Fibroblast of peridontal ligament (primary cell): Measurements from ENCODE around the gene NUDCD3.
"Not testable (repeated sequence)": the region's sequence is repeated elsewhere in the genome, so short reads cannot be mapped to it uniquely, and the experiment has no call there.

ENCODE experiments used
- DNase-seq: peaks from one replicate; pipeline ENCODE4 v3.0.0-alpha.2; 2010; ENCODE audit errors: extremely low read depth

NUDCD3 gene

DNA sequence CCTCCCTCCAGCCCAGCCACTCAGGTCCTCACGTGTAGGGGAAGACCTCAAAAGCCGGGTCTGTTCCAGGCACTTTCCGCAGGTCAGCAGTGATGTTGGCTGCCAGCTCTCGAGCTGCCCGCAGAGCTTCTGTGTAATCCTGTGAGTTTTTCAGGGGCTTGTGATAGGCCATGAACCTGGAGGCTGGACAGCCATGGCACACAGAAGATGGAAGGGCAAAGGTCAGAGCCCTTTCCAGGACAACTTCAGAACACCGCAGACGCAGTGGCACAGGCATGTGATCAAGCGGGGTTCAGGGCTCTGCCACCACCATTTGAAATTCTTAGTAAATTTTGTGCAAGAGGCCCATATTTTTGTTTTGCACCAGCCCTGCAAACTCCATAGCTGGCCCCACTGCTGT is 26.7 kb upstream of the NUDCD3 start:
- DNase-seq: no peak

DNA sequence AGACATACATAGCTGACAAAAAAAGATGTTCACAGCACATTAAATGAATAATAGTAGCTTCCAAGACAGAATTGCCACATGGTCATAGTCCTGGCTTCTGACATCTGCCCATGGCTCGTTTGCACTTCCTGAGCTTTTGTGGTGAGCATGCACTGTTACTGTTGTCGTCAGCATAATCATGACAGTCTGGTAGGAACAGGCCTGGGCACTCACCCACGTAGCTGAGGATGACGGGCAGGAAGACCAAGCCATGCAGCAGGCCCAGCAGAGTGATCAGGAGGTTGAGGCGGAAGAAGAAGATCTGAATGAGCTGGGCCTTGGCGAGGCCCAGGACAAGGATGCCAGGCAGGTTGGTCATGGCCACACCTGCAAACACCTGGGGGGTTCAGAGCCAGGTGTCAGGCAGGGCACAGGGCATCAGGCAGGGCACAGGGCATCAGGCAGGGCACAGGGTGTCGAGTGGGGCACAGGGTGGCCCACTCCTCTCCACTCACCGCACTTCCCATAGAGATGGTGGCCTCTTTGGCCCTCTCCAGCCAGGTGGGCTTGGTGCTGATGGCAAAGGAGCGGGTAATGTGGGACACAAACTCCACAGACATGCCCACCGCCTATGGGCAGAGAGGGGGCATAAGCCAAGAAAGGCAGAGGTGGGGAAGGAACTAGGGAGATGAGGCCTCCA is 25.3 kb upstream of the NUDCD3 start:
- no peak for DNase-seq

DNA sequence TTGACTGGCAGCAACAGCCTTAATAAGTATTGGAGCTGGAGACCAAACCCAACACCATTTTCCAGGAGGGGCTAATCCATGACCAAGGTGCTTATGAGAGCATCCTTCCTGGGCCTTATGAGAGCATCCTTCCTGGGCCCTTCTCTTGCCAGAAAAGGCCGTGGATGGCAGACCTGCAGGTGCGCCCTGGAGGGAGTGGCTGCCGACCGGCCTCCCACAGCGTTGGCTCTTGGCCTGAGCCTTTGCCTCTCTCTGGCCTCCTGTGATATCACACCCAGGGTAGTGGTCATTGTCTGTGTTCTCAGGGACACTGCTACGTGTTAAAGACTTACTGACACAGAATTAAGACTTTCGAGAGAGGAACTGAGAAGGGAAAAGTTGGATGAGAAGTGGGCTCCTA is 22.3 kb upstream of the NUDCD3 start:
- DNase-seq: no peak

DNA sequence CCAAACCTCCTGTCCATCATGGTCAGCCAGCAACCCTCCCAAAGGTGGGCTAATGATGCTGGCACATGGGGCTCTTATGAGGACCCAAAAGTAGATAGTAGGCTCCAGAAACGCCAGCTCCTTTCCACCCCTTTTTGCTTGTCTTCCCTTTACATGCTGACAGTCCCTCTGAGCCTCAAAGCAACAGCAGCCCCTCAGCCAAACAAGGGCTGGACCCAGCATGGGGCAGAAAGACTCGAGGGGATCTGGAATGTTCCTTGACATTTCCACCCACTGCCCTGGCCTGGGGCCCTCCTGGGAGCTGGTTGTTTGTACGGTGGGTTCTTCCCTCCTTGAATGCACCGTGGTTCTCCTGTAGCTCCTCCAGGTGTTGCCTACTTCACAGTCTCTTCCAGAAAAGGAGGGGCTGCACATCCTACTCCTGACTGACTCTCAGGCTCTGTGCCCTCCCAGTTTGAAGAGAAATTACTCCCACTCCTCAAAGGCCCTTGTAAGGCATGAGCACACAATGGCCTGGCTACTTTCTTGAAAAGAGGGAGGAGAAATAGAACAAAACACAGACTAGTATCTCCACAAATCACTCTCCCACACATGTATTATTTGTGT is 21.5 kb upstream of the NUDCD3 start:
- no peak for DNase-seq

DNA sequence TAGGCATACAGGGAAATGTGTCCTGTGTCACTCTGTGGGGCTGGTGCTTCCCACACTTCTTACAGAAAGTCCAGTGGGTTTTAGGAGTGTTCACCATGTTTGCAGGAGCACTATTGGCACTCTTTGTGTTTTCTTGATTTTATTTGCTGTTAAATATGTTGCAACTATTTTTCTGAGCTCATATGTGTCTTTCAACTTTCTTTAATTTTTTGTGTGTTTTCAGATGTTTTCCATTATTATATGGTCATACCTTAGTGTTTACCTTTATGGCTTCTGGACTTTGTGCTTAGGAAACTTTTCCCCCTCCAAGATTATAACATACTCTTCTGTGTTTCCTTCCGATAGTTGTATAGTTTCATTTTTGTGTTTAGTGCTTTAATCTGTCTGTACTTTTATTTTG is 20.8 kb upstream of the NUDCD3 start:
- DNase-seq: no peak

DNA sequence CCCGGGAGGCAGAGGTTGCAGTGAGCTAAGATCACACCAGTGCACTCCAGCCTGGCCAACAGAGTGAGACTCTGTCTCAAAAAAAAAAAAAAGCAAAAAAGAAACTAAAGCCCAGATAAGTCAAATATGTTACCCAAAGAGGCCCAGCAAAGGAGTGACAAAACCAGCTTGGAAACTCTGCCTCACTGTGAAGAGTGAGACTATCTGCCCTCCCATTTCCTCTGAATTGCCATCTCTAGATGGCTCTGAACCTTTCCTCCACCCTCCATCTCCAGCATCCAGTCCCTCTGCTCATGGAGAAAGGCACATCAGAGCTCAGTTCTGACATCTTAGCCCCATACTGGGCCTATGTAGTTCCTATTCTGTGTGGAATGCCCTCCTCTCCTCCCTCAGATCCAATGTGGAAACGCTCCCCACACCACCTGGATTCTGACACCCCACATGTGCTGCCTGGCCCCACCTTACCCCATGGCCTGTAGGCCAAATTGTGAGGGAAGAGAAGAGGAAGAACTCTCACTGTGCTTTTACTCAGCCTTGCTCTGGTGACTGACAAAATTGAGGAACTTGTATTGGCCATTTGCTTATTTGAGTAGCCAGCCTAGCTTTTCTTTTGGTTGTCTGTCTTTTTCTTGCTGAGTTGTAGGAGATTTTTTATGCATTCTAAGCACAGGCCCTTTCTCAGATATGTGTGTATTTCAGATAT is 18.0 kb upstream of the NUDCD3 start:
- no peak for DNase-seq

DNA sequence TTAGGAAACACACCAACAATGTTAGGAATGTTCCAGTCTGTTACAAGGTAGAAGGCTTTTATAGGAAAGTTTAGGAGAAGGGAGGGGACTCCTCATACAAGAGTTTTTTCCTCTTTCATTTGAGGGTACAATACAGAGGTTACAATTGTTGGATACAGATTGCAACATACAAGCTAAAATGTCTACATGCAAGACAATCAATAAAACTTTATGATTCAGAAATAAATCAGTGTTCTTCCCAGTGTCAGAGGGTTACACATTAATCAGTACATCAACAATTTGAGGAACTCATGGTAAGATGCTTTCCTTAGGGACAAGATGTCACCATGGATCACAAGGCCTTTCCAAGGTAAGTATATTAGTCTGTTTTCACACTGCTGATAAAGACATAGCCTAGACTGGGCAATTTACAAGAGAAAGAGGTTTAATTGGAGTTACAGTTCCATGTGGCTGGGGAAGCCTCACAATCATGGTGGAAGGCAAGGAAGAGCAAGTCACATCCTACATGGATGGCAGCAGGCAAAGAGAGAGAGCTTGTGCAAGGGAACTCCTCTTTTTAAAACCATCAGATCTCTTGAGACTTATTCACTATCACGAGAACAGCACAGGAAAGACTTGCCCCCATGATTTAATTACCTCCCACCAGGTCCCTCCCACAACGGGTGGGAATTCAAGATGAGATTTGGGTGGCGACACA is 16.3 kb upstream of the NUDCD3 start:
- DNase-seq: not testable (repeated sequence)

DNA sequence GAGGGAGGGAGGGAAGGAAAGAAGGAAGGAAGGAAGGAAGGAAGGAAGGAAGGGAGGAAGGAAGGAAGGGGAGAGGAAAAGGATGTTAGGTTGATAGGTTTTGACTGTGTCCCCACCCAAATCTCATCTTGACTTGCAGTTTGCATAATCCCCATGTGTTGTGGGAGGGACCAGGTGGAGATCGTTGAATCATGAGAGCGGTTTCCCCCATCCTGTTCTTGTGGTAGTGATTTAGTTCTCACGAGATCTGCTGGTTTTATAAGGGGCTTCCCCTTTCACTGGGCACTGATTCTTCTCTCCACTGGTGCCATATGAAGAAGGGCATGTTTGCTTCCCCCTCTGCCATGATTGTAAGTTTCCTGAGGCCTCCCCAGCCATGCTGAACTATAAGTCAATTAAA is 15.1 kb upstream of the NUDCD3 start:
- DNase-seq: no peak

DNA sequence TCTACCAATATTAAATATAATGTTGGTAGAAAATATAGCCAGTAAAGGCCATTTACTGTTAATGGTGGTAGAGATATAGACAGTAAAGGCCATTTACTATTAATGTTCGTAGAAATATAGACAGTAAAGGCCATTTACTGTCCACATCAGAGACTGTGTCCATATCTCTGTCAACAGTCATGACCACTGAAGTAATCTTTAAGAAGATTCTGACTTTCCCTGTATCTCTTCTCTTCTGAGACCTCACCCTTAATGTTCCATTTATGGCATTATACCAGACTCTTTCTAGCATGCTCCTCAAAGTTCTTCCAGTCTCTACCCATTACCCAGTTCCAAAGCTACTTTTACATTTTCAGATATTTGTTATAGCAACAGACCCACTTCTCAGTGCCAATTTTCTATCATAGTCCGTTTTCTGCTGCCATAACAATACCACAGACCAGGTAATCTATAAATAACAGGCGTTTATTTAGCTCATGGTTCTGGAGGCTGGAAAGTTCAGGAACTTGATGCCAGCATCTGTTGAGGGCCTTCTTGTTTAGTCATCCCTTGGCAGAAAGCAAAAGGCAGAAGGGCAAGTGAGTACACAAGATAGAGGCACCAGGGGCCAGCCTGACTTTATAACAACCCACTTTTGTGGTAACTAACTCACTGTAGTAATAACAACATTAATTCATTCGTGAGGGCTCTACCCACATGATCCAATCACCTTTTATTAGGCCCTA is 7.9 kb upstream of the NUDCD3 start:
- DNase-seq: no peak

DNA sequence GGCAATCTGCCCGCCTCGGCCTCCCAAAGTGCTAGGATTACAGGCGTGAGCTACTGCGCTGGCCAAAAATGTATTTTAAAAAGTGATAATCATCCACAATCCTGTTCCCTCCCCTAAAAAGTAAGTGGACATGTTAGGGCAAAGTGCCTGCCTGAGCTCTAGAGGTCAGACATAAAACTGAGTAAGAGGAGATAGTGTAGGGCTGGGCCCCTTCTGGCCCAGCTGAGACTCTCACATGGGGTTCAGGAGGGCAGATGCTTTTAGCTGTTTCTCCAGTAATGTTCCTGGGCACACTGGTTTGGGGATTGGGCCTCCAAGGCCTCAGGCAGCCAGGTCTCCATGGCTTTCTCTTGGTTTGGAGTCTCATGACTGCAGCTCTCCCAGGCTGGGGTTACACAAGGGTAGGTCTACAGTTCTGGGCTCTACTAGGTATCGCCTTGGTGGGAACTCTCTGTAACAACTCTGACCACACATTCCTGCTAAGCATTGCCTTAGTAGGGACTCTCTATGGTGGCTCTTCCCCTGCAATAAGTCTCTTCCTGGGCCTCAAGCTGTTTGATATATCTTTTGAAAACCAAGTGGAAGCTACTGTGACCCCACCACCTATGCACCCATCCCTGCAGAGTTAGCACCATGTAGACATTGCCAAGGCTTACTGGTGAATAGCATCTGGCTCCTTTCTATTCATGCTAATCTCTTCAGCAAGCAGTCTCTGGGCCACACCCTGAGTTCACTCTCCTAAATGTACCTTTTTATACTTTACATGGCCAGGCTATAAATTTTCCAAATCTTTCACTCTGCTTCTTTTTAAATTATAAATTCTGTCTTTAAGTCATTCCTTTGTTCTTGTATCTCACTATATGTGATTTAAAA is 6.9 kb upstream of the NUDCD3 start:
- no peak for DNase-seq

DNA sequence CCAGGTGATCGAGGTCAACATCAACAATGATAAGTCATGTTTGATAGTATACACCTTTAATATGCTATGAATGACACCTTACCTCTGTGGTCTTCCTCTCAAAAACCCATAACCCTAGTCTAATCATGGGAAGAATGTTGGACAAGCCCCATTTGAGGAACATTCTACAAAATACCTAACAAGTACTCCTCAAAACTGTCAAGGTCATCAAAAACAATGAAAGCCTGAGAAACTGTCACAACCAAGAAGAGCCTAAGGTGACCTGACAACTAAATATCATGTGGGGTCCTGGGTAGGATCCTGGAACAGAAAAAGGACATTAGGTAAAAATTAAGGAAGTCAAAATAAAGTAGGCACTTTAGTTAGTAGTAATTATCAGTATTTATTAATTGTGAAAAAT is 5.9 kb upstream of the NUDCD3 start:
- no peak for DNase-seq

DNA sequence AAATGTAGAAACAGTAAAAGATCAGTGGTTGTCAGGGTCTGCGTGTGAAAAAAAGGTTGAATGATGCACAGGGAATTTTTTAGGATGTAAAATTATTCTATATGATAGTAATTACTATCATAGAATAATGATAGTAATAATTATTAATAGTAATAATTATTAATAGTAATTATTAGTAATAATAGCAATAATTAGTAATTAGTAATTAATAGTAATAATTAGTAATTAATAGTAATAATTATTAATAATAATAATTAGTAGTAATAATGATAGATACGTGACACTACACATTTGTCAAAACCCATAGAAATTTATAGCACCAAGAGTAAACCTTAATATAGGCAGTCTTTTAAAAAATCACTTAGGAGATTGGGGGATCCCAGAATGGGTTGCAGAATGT is 4.5 kb upstream of the NUDCD3 start:
- no peak for DNase-seq

DNA sequence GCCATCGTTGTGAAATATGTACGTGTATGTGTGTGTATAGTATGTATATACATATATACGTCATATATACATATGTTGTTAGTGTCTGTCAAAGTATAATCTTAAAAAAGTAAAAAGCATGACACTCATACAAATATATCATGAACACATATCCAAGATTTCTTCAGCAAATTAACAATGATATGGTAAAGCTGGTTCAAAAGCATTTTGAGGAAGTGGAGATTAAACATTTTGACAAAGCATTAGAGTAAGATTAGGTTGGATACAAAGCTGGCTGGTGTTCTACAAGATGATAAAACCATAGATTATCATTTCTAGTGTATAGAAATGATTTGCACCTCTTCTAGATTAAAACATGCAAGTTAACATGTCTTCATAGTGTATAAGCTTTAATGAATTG is 771 bp upstream of the NUDCD3 start:
- DNase-seq: no peak

DNA sequence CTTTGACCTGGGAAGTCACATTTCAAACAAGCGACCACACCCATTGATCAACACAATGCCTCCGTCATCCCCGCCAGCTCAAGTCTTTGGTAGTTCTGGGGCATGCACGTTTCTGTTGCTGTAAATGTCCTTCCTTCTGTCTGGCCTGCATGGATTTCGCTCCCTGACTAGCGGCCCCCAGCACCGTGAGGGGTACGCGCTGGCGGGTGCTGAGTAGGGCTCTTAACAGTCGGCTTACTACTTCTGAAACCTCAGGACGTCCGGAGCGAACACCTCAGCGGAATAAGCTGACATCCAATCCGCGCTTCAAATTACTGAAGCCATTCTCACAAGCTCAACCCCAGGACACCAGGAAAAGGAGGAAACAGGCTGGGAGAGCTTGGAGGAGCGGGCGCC is 505 bp downstream of the NUDCD3 start:
- DNase-seq: peak; percentile 34

DNA sequence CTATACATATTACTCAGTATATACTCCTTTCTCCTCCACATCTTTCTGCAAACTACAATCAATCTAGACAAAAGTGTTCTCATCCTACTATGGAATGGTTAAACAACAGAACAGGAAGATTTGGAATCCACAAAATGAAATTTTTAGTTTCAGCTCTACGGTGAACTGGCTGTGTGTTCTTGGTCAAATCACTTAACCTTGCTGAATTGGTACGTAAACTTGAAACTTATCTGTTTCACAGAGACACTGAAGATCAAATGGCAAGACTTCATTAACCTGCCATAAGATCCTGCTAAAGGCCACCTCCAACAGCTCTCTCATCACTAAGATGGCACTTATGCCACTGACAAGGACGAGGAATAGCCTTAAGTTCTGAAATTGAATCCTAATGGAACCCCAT is 1.5 kb downstream of the NUDCD3 start:
- no peak for DNase-seq

DNA sequence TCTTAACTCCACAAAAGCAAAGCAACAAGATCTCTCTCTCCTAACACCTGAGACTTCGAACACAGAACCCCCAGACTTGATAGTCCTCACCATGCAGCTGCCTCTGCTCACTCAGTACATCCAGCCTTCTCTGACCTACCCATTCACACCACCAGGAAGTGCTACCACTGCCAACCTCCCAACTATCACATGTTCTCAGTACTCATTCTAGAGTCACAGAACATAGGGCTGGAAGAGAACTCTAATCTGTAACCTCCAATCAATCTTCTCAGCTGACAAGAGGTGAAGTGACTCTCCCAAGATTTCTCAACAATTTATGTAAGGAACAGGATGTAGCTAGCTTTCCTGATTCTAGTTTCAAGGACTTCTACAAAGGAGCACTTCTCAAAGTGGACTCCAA is 3.8 kb downstream of the NUDCD3 start:
- no peak for DNase-seq

DNA sequence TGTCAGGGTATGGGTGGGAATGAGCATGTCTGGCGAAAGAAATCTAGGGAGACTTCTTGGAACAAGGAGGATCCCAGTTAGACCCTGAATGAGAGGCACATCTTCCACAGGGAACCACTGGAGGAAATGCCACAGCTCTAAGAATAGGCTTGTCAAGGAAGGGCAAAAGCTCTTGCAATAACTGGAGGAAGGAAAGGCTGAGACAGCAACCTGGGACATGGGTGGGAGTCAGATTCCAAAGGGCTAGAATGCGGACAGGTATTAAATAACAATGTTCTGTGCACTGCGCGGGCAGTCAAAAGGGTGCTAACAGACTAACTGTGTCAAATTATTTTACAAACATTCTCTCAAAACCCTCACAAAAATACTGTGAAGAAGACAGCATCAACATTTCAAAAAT is 4.5 kb downstream of the NUDCD3 start:
- no peak for DNase-seq

DNA sequence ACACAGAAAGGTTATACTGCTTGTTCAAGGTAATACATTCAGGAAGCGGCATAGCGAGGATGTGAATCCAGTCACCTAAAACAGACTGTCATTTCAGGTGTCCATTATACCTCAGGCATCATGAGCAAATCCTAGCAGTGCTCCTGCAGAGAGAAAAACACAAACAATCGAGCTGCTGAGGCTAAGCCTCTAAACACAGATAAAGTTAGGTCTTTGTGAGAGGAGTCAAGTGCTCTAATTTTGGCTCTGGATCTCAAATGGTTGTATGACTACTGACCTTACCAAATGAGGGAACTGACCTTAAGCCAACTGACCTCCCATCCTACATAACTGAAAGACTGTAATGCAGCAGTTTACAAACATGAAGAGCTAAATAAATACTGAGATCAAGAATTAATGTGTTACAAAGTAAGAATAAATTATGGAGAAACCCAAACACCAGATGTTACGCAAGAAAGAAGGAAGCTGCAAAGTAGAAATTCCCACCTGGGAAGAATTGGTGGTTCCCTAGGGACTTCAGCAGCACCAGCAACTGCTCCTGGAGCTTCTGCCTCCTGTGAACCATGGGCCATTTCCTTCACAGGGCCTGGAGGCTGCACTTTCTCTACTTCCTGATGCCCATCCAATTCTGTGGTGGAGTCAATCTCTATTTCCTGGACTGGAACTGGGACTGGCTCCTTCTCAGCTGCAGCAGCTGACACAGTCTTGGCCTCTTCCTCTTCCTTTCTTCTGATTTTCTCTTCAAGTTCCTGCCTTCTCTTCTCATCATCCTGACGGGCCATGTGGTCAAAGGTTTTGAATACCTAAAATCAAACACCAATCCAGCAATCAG is 5.8 kb downstream of the NUDCD3 start:
- DNase-seq: no peak

DNA sequence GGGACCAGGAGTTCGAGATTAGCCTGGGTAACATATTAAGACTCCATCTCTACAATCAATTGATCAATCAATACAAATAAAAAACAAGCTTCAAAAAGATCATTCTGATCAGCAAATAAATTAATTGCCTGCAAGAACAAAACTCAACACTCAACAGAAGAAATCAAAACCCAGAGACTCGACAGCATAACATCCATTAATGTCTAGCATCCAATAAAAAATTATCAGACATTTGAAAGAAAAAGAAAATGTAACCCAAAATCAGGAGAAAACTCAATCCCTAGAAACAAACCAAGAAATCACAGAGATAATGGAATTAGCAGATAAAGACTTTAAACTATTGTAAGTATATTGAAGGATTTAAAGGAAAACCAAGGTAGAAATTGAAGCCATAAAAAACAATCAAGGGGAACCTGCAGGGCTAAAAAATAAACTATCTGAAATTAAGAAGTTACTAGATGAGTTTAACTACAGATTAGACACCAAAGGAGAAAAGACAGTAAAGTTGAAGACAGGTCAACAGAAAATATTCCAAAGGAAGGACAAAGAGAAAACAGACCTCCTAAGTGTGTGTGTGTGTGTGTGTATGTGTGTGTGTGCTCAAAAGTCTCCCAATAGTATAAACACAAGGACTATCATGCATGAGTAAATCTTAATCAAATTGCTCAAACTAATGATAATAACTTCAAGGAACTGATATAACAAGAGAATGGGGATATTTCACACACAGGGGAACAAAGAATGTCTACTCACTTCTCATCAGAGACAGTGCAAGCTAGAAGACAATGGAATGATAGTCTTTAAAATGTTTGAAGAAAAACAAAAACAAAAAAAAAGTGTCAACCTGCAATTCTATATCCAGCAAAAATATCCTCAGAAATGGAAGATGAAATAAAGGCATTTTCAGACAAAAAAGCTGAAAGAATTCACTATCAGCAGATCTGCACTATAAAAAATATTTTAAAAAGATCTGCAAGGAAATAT is 7.7 kb downstream of the NUDCD3 start:
- no peak for DNase-seq
